ENCODE data around the gene ERI2. TPM values are rescaled to one million over a fixed set of nuclear protein-coding genes. Genes with fewer than 3 reads are reported as not detected.

ERI2 gene
- total and polyA plus RNA-seq, 2 of the 13 experiments (the other 11 are each of a cell fraction or from before 2014, with no cell fraction given), result 17.4 to 41.3 TPM

DNA sequence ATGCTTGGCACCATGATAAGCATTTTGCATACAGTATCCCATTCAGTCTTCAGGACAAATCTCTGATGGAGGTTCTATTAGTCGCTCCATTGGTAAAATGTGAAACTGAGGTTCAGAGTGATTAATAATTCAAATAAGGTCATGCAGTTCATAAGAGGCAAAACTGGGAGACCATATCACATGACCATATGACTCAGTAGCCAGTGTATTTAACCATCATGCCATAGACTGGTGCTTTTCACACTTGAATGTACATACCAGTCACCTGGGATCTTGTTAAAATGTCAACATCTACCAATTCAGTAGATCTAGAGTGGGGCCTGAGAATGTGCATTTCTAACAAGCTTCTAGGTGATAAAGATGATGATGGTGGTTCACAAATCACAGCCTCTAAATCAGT lies 38.2 kb downstream of the ERI2 start:
- H4K20me1 ChIP-seq (ENCODE audit: insufficient read depth, low read length), result no peaks in the 10 kb centered on the region
- POLR2A ChIA-PET, result no interaction called here
- WGBS (ENCODE audit: low lambda C conversion rate), result 100% methylated on average over 1 of the region's 1 CpG

More for the DNA sequence above, 38.2 kb downstream of the ERI2 start:
- H3K36me3 ChIP-seq (replicated peaks in 1 of 2; ENCODE audit: control insufficient read depth in 1 of 2, insufficient read depth in 2 of 2, low read length in 2 of 2), result 0 out of 5 replicates have a peak, but pooled peaks cover 0 to 1% of the 10 kb centered on the region in 2 experiments
- intact Hi-C loops (cut with micrococcal nuclease; ENCODE audit: unreplicated experiment), result no loop called here
- DNase-seq (ENCODE audit: low spot score), result no peak
- no peaks in the 10 kb centered on the region for H3K79me2 ChIP-seq (ENCODE audit: insufficient read depth, low read length)
- ATAC-seq, result no peak
- peaks cover 1% of the 10 kb centered on the region for H3K9me3 ChIP-seq (ENCODE audit: low read length)
- H2AFZ ChIP-seq (ENCODE audit: low read length), result no peak overlapping the region
- no TSS peak for BruUV-seq (replicated peaks)
- no peak overlapping the region for H3K9ac ChIP-seq (ENCODE audit: insufficient read depth, low read depth, low read length)
- no peak overlapping the region for H3K27ac ChIP-seq (ENCODE audit: extremely low read length, insufficient read depth, low read length)
- in situ Hi-C loops (cut with HindIII; ENCODE audit: extremely low pct_ligation_motif_present, low pct_unique_long_range_greater_than_20kb), result no loop called here
- CTCF ChIA-PET (ENCODE audit: low intra/inter-chr PET ratio, low total read pairs), result no interaction called here
- no peak for FAIRE-seq
- peaks cover 35% of the 10 kb centered on the region for H3K4me1 ChIP-seq (ENCODE audit: insufficient read depth, low read length)
- no peaks in the 10 kb centered on the region for H3K27me3 ChIP-seq (ENCODE audit: control insufficient read depth in 1 of 2, insufficient read depth in 2 of 2, low read length in 2 of 2)
- no peak overlapping the region for H3K4me3 ChIP-seq (replicated peaks in 1 of 3; ENCODE audit: insufficient read depth in 1 of 3, low read depth in 2 of 3, low read length in 3 of 3)
- no peak for TF ChIP-seq TCF7 (IDR thresholded peaks at IDR 0.05; ENCODE audit: low read depth)
- no peak for TF ChIP-seq RXRB (CRISPR knock-in tag; IDR thresholded peaks at IDR 0.05; ENCODE audit: borderline replicate concordance)
- TF ChIP-seq, protein P1, sequence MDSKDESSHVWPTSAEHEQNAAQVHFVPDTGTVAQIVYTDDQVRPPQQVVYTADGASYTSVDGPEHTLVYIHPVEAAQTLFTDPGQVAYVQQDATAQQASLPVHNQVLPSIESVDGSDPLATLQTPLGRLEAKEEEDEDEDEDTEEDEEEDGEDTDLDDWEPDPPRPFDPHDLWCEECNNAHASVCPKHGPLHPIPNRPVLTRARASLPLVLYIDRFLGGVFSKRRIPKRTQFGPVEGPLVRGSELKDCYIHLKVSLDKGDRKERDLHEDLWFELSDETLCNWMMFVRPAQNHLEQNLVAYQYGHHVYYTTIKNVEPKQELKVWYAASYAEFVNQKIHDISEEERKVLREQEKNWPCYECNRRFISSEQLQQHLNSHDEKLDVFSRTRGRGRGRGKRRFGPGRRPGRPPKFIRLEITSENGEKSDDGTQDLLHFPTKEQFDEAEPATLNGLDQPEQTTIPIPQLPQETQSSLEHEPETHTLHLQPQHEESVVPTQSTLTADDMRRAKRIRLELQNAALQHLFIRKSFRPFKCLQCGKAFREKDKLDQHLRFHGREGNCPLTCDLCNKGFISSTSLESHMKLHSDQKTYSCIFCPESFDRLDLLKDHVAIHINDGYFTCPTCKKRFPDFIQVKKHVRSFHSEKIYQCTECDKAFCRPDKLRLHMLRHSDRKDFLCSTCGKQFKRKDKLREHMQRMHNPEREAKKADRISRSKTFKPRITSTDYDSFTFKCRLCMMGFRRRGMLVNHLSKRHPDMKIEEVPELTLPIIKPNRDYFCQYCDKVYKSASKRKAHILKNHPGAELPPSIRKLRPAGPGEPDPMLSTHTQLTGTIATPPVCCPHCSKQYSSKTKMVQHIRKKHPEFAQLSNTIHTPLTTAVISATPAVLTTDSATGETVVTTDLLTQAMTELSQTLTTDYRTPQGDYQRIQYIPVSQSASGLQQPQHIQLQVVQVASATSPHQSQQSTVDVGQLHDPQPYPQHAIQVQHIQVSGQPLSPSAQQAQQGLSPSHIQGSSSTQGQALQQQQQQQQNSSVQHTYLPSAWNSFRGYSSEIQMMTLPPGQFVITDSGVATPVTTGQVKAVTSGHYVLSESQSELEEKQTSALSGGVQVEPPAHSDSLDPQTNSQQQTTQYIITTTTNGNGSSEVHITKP (CRISPR knock-in tag; IDR thresholded peaks at IDR 0.05; ENCODE audit: low read depth), result no peak
- TF ChIP-seq, protein P2, sequence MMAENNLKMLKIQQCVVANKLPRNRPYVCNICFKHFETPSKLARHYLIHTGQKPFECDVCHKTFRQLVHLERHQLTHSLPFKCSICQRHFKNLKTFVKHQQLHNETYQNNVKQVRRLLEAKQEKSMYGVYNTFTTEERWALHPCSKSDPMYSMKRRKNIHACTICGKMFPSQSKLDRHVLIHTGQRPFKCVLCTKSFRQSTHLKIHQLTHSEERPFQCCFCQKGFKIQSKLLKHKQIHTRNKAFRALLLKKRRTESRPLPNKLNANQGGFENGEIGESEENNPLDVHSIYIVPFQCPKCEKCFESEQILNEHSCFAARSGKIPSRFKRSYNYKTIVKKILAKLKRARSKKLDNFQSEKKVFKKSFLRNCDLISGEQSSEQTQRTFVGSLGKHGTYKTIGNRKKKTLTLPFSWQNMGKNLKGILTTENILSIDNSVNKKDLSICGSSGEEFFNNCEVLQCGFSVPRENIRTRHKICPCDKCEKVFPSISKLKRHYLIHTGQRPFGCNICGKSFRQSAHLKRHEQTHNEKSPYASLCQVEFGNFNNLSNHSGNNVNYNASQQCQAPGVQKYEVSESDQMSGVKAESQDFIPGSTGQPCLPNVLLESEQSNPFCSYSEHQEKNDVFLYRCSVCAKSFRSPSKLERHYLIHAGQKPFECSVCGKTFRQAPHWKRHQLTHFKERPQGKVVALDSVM (CRISPR knock-in tag; IDR thresholded peaks at IDR 0.05), result no peak
- TF ChIP-seq TGIF2 (CRISPR knock-in tag; IDR thresholded peaks at IDR 0.05), result no peak
- H3K4me2 ChIP-seq (ENCODE audit: low read depth, low read length), result no peak overlapping the region

Data from HepG2 (cell line).